GM18909 (cell line): ENCODE data around the gene FNDC10.
"Not testable (repeated sequence)": the region's sequence is repeated elsewhere in the genome, so short reads cannot be mapped to it uniquely, and the experiment has no call there.

Experiments used
- ATAC-seq: cut with Tn5 transposase; IDR thresholded peaks from one replicate; pipeline ENCODE4 v1.9.1; 2021; ENCODE audit warnings: mild to moderate bottlenecking; ENCODE audit not compliant: unreplicated experiment, poor library complexity

Gene FNDC10

DNA sequence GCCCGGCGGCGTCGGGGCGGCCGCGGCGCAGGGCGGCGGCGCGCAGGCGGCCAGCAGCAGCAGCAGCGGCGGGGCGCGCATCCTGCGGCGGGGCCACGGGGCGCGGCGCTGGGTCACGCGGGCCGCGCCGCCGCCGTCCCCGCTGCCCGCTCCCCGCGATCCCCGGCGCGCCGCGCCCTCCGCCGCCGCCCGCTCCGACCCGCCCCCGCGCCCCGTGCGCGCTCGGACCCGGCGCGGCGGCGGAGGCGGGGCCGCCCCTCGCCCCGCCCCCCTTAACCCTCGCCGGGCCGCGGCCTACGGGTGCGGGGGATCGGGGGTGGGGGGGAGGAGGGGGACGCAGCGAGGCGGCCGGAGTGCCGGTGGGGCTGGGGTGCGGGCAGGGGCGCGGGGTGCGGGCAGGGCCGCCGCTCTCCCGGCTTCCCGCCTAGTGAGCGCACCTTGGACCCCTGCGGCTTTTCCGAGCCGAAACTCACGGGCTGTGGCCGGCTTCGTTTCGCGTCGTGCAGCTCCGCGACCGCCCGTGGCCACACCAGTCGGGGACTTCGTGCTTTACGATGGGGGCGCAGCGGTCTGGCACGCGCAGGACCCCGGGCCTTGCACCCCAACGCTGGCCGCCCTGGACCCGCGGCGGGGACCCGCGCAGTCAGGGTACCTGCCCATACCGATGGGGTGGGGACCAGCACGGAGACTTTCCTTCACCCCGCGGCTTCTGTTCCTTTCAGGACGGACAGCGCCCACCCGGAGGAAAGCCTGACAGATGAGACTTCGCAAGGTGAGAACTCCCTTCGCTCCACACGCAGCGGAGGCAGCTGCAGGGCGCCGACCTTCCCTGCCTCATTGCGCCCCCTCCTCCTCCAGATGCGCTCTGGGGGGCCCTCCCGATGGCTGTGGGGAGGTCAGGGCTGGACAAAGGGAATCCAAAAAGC lies at the start of gene FNDC10:
Gene FNDC10, minus strand, starts transcription at position 201 of the 926 bp plus-strand sequence. Its CDS starts 120 bp downstream, at position 81.
- ATAC-seq, result no peak

DNA sequence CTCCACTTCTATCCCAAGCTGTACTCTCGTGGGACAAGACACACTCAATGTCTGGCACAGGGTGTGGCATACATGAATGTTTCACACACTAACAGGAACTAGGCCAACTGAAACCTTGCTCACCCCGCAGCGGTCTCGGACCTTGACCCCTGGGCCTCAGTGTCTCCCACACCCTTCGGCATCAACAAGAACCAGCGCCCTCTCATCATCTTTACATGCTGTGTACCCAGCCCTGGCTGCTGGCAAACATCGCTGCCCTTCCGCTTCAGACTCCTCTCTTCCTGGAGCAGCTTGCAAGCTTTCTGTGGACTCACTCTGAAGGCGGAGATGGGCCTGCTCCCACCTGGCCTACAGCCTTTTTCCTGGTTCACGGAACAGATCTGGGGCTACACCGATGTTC lies 48.3 kb upstream of the FNDC10 start:
- not testable (repeated sequence) for ATAC-seq

DNA sequence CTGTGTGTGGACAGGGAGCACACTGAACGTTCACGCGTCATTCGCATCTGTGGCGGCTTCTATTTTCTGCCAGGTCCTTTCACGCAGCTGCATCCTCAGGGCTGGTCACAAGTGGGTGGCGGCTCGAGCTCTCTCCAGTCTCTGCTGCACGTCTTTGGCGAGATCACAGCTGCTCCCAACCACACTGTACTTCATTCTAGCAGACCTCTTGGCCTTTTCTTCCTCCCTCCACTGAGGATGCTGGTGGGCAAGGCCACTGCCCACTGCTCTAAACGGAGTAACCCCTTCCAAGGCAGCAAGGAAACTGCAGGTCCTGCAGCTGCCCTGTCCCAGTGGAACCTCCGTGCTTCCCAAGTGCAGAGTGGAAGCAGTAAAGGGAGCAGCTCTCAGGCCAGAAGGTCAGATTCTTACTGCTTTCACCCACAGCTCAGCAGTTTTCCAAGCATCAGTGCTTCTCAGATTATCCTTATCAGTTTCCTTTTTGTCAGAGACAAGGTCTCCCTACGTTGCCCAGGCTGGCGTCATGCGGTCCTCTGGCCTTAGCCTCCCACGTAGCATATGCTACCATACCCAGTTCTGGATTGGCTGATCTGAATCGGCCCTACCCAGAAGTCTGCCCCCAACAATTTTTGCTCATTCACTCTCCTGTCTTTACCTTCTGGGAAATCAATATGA lies 47.8 kb upstream of the FNDC10 start:
- not testable (repeated sequence) for ATAC-seq

DNA sequence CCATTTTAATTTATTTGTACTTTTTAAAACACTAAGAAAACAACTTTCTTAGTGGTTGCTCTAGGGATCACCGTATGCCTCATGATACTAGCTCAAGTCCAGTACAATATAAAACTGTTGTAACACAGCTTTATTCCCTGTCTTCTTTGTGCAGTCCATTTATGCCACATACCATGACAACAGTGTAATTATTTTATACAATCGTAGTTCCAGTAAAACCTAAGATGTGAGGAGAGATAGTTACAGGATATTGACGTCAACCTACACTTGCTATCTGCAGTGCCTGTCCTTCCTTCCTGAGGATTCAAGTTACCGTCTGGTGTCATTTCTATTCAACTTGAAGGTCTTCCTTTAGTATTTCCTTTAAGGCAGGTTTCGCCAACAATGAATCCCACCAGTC lies 46.4 kb upstream of the FNDC10 start:
- ATAC-seq, result not testable (repeated sequence)

DNA sequence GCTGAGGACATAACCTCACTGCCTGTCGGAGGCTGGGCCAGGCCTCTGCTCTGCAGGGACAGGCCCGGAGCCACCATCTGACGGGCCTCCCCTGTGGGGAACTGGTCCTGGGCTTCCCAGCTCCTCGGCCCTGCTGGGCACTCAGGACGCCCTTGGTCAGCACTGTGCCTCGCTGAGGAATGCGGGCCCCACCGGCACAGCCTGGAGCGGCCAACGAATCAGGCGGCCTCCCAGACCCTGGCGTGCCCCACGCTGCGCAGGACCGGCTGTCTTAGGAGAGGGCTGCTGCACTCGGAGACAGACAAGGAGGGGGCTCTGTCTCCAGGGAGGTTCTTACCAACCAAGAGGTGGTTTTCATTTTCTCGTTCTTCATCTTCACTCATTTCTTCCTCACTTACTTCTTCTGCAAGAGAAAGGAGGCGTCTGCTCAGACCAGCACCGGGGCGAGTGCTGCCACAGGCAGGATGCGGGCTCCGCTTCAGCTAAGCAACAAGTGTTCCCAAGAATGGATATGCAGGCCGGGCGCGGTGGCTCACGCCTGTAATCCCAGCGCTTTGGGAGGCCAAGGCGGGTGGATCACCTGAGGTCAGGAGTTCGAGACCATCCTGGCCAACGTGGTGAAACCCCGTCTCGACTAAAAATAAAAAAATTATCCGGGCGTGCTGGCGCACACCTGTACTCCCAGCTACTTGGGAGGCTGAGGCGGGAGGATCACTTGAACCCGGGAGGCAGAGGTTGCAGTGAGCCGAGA lies 41.0 kb upstream of the FNDC10 start:
- ATAC-seq, result not testable (repeated sequence)

DNA sequence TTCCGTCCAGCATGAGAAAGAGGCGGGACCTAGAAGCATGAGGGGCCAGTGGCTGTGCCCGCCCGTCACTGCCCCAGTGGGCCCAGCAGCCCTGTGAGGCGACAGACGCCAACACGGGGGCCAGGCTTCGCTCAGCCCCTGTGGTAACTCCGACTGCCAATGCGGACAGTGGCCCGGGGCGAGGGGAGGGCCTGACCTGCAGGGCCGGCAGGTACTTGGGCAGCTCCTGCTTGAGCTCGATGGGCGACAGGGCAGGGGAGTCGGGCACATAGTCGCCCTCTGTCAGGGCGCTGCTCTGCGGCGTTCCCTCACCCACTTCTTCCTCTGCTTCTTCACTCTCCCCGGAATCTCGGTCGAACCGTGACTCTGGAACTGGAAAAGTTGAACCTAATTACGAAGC lies 40.1 kb upstream of the FNDC10 start:
- not testable (repeated sequence) for ATAC-seq

DNA sequence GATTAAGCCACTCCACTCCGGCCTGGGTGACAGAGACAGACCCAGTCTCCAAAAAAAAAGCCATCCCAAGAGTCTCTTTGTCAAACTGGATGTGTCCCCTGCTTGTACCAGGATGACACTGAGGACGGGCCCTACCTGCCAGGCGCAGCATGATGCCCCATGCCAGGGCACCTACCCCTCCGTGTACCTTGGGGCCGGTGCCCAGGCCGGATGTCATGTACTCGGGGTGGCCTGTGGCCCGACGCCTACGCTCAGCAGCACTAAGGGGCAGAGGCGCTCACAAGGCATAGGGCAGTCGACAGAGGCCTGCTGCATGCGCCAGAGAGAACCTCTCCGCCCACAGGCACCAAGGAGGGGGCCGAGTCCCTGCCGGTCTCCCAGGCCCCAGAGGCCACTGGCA lies 39.4 kb upstream of the FNDC10 start:
- not testable (repeated sequence) for ATAC-seq

DNA sequence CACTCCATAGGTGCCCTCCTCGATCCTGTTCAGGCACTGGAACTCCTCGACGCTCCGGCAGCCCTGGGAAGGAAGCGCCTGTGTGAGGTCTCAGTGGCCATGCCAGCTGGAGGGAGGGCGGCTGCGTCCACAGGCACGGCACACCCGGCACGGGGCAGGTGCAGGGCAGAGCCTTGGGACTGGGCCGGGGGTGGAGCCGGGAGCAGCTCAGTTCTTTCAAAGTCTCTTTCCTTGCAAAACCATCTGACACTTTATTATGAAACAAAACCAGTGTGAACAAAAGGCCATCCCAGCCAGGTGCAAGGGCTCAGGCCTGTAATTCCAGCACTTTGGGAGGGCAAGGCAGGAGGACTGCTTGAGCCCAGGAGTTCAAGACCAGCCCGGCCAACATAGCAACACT lies 38.6 kb upstream of the FNDC10 start:
- ATAC-seq, result not testable (repeated sequence)

DNA sequence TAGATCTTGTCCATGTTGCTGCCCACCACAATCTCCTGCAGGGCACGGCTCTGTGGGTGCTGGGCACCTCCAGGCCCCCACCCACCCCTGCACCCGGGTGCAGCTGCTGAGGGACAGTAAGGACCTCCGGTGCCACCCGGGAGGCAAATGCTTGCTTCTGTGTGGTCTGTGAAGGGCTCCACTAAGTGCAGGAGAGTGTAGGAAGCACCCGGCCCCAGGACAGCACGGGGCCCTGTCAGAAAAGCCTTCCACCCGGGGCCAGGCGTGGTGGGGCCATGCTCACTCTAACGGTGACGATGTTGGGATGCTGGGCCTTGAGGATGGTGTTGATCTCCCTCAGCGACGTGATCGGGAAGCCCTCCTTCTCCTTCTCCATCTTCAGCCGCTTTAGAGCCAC lies 37.5 kb upstream of the FNDC10 start:
- not testable (repeated sequence) for ATAC-seq

DNA sequence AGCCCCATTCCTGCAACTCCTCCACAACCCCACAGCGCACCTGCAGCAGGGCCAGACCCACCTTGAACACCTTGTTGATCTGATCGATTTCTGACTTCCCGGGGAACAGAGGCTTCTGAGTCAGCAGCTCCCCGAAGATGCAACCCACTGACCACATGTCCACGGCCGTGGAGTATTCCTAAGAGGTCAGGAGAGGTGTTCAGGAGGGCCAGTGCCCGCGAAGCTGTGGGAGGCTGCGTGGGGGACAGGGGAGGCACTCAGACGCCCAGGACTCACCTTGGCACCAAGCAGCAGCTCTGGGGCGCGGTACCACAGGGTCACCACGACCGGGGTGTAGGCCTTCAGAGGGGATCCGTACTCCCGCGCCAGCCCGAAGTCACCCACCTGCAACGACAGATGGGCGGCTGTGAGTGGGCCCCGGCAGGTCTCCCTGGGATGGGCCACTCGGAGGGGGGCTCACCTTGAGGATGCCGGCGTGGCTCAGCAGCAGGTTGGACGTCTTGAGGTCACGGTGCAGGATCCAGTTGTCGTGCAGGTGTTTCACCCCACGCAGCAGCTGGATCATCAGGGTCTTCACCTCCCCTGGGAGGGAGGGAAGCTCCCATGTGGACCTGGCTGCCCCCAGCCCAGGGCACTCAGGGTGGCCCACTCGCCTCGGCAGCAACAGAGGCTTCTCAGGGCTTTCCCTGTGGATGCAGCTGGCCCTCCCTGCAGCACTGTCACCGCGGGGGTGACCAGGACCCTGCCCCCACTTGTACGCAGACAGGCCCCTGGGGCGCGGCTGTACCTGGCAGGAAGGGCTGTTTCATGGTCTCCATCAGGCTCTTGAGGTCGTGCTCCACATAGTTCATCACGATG lies 36.9 kb upstream of the FNDC10 start:
- not testable (repeated sequence) for ATAC-seq

DNA sequence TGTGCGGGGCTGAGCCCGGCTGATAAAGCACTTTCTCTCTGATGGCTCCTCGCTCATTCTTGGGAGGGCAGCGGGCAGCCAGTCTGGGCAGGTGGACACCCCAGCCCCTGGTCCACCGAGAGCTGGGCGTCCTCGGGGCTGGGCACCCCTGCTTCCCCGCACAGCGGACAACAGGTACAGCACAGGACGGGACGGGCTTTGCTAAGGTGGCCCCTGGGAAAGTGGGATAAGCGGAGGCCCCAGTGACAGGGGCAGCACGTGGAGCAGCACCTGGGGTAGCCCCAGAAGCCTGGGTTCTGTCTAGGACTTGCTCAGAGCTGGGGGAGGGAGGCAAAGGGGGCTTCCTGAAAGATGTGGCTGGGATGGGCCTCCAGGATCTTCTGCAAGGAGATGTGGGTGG lies 34.7 kb upstream of the FNDC10 start:
- ATAC-seq, result not testable (repeated sequence)

DNA sequence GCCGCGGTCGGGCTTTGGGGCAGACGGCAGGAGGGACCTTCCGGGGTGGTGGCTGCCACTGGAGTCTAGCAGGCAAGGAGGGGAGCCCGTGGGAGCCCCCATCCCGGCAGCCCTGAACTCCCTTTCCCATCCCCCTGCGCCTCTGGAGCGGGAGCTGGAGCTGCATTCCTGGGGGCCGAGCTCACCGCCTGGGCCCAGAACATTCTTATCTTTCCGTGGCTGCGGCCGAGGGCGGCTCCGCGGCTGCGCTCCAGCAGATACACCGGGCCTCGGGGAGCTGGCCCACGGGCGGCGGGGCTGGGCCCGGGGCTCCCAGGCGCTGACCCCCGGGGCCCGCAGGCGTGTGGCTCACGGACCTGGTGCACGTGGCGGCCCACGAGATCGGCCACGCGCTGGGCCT lies 33.5 kb upstream of the FNDC10 start:
- ATAC-seq, result not testable (repeated sequence)

DNA sequence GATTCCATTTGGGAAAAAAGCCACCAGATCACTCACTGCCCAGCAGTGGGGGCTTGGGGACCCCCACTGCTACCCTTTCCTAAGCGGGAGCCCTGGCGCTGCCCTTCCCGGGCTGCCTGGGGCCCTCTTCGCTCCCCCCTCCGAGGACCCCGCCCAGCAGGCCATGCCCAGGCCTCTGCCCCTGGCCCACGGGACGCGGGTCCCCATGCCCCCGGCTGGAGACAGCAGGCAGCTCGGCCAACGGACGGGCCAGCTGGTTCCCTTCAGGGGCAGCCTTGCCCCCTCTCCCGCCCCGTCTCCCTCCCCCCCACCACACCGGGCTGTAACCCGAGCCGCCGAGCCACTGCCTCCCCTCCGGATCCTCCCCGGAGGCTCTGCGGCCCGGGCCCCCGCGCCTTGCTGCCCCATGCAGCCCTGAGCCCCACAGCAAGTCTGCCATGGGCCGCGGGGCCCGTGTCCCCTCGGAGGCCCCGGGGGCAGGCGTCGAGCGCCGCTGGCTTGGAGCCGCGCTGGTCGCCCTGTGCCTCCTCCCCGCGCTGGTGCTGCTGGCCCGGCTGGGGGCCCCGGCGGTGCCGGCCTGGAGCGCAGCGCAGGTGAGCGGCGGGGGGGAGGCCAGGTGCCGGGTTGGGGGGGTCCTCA lies 32.0 kb upstream of the FNDC10 start, which contains the start of gene MMP23B:
Gene MMP23B, plus strand, starts transcription at position 392 of the 639 bp plus-strand sequence. Its CDS starts 46 bp downstream, at position 438.
- ATAC-seq, result no peak

DNA sequence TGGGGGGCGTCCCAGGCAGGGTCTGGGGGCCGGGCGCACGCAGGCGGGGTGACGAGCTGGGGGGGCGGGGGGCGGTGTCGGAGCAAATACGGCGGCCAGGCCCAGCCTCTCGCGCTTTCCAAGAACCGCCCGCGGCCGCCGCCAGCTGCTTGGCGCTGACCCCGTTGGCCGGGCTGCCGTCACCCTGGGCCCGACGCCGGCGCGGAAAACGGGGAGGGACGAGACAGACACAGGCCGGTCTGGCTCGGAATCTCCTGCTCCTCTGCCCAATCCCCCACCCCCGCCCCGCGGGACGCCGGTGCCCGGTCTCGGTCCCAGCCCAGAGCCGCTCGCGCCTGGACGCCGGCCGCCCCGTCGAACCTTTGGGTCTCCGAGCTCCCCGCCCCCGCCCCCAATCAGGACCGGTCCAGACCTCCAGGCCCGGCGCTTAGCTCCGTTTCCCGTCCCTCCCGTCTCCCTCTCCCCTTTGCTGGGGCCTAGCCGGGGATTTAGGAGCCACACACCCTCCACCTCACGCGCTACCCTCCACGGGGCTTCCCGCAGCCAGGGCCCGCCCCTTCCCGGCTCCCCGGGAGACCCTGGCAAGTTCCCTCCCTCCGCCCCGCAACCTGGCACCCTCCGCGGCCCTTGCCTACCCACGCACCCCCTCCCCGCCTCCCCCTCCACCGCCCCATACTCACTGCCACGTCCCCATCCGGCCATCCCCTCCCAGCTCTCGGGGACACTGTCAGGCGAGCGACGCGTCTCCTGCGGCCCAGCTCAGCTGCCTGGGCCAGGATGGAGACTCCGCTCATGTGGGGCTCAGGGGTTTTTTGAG lies 31.2 kb upstream of the FNDC10 start:
- ATAC-seq, result no peak

DNA sequence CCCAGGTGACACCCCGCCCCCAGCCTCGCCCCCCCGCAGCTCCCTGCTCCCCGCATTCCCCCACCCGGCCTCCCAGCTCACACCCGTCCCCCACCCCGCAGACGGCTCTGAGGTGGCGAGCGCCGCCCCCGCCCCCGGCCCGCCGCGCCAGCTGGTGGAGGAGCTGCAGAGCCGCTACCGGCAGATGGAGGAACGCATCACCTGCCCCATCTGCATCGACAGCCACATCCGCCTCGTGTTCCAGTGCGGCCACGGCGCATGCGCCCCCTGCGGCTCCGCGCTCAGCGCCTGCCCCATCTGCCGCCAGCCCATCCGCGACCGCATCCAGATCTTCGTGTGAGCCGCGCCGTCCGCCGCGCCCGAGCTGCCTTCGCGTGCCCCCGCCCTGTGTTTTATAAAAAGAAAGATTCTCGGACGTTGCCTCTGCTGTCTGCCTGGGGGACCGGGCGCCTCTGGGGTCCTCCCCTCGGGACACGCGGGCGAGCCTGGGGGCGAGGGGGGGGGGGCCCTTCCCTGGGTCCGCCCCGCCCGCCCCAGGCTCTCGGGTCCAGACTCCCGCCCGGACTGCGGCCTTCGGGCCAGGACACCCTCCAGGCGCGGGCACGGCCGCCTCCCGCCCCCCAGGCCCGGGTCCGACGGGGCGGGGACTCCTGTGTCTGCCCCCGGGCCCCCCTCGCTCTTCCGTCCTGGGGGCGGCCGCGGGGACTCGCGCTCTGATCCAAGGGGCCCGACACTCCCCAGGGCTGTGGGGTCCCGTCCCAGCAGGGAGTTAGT lies 30.4 kb upstream of the FNDC10 start:
- peak; percentile 61 for ATAC-seq

DNA sequence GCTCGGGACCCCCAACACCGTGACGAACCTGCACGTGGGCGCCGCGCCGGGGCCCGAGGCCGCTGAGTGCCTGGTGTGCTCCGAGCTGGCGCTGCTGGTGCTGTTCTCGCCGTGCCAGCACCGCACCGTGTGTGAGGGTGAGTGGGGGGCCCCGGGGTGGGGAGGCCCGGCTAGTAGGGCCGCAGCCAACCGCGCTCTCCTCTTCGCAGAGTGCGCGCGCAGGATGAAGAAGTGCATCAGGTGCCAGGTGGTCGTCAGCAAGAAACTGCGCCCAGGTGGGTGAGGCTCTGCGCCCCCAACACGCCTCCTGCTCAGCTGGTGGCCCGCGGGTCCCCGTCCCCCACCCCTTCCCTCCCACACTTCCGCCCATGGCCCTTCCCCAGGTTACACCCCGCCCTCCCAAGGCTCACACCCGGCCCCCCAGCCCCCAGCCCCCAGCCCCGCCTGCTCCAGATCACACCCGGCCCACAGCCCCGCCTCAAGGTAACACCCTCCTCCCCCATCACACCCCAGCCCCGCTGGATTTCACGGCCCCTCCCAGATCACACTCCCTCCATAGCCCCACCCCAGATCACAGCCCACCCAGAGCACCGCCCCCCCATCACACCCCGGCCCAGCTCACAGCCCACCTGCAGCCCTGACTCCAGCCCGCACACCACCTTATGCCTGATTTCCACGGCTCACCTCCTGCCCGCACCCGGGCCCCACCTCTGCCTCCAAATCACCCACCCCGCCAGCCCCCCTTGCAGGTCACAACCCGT lies 29.7 kb upstream of the FNDC10 start:
- ATAC-seq, result no peak
